K562 (cell line): ENCODE results near the gene GNAT2. TPM values are rescaled to one million over a fixed set of nuclear protein-coding genes. Genes with fewer than 3 reads are reported as not detected.
A peak's percentile ranks its signal among the peaks of the same experiment; 100 is the strongest.

ENCODE experiments used
- LCOR ChIP-seq: sonication (generic); formaldehyde crosslinking; IDR thresholded peaks from 2 replicates; pipeline ENCODE4 v1.8.0; 2022; ENCODE audit warnings: mild to moderate bottlenecking, missing genetic modification reagents
- PML ChIP-seq: IDR thresholded peaks from 2 replicates; pipeline ENCODE4 v1.6.1; 2012; ENCODE audit warnings: low read length, inconsistent platforms
- POLR3A ChIP-seq: IDR thresholded peaks from 2 replicates; pipeline ENCODE4 v1.6.1; 2011; ENCODE audit warnings: borderline replicate concordance, mild to moderate bottlenecking, moderate library complexity; ENCODE audit not compliant: insufficient read length, insufficient read depth; ENCODE audit errors: extremely low read depth
- STAG1 ChIP-seq: sonication (generic); formaldehyde crosslinking; IDR thresholded peaks from 2 replicates; pipeline ENCODE4 v1.5.0; 2020; ENCODE audit warnings: missing genetic modification reagents, borderline replicate concordance
- ZNF780A ChIP-seq: fragments of 250-450 bp; sonication (Bioruptor Pico); IDR thresholded peaks from 2 replicates; pipeline ENCODE4 v1.5.0; 2021; ENCODE audit warnings: mild to moderate bottlenecking
- polyA plus RNA-seq, 8 experiments: library from polyadenylated mRNA; depleted of rRNA in 4 of 8; stranded (reverse) in 5 of 8; unstranded in 3 of 8; fragments of >200 nt; fragmentation: Nextera tagmentation in 2 of 8; fragmentation: Illumina TruSeq in 1 of 8; extraction: Ambion mirVana in 2 of 8; extraction: Trizol in 1 of 8; gene quantifications; 2 replicates each; pipeline versions ENCODE4 v1.2.1 to v1.2.3, GENCODE V29; 2011 to 2014; ENCODE audit warnings: inconsistent platforms in 1 of 8, missing spikeins in 1 of 8
- total RNA-seq, 7 experiments: library from RNA; depleted of rRNA in 6 of 7; stranded (reverse); fragments of >200 nt in 6 of 7; fragmentation: Illumina TruSeq in 2 of 7; extraction: Trizol in 2 of 7; gene quantifications; 2 replicates each; pipeline versions ENCODE4 v1.2.1 to v1.2.3, GENCODE V29; 2011 to 2021; ENCODE audit warnings: low replicate concordance in 1 of 7
- TF ChIP-seq, protein P1 (sequence below), 2 experiments: fragments of 450-650 bp; formaldehyde crosslinking in 1 of 2; IDR thresholded peaks; 2 replicates each; pipeline versions ENCODE4 v1.4.0 to v1.6.1; 2014 to 2020; ENCODE audit warnings: mild to moderate bottlenecking in 2 of 2, borderline replicate concordance in 1 of 2, low read depth in 1 of 2
- TF ChIP-seq, protein P2 (sequence below): fragments of 450-650 bp; formaldehyde crosslinking; IDR thresholded peaks from 2 replicates; pipeline ENCODE4 v1.4.0; 2020; ENCODE audit warnings: mild to moderate bottlenecking, moderate library complexity
- TF ChIP-seq, protein P3 (sequence below): sonication (generic); formaldehyde crosslinking; IDR thresholded peaks from 2 replicates; pipeline ENCODE4 v1.8.1; 2022; ENCODE audit warnings: missing genetic modification reagents

GNAT2 gene
- total and polyA plus RNA-seq, 9 of the 15 experiments (the other 6 are each of a cell fraction or from before 2014, with no cell fraction given), result 0.06 to 0.52 (median 0.24) TPM; not detected in 1

DNA sequence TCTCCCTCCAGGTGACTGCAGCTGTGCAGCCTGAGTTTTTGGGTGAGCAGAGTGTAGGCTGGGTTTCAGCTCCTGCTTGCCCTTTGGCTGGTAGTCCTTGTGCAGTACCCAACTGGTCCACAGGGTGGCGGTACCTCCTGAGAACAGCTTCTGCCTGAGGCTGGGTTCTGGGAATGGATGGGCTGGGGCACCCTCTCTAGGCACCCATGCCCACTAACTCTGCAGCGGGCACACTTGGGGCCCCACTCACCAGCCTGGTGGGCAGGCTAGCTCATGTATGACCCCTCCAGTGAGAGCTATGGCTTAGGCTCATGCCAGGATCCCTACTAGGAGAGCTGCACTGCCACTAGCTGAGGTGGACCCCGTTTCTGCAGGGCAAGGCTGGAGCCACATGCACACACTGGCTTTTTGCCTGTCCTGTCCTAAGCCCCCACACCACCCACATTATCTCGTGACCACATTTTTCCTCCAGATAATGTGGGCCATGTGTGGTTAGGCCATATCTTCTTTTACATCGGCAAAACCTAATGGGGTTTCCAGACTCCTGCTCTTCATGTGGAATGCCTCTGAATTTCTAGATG is 21.0 kb upstream of the GNAT2 start (continued):
- TF ChIP-seq, protein P1, sequence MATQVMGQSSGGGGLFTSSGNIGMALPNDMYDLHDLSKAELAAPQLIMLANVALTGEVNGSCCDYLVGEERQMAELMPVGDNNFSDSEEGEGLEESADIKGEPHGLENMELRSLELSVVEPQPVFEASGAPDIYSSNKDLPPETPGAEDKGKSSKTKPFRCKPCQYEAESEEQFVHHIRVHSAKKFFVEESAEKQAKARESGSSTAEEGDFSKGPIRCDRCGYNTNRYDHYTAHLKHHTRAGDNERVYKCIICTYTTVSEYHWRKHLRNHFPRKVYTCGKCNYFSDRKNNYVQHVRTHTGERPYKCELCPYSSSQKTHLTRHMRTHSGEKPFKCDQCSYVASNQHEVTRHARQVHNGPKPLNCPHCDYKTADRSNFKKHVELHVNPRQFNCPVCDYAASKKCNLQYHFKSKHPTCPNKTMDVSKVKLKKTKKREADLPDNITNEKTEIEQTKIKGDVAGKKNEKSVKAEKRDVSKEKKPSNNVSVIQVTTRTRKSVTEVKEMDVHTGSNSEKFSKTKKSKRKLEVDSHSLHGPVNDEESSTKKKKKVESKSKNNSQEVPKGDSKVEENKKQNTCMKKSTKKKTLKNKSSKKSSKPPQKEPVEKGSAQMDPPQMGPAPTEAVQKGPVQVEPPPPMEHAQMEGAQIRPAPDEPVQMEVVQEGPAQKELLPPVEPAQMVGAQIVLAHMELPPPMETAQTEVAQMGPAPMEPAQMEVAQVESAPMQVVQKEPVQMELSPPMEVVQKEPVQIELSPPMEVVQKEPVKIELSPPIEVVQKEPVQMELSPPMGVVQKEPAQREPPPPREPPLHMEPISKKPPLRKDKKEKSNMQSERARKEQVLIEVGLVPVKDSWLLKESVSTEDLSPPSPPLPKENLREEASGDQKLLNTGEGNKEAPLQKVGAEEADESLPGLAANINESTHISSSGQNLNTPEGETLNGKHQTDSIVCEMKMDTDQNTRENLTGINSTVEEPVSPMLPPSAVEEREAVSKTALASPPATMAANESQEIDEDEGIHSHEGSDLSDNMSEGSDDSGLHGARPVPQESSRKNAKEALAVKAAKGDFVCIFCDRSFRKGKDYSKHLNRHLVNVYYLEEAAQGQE (IDR thresholded peaks at IDR 0.05; ENCODE audit: borderline replicate concordance), result peak; percentile 70
- TF ChIP-seq, protein P1 (CRISPR knock-in tag; IDR thresholded peaks at IDR 0.05; ENCODE audit: low read depth), result 0 out of 2 replicates have a peak, but pooled peaks have one; percentile 61
- TF ChIP-seq STAG1 (peak; percentile 77; the same call in 1 of the 2 replicates), POLR3A (no peak), LCOR (CRISPR knock-in tag) (no peak), PML (no peak), ZNF780A (CRISPR knock-in tag) (no peak)
- TF ChIP-seq, protein P2, sequence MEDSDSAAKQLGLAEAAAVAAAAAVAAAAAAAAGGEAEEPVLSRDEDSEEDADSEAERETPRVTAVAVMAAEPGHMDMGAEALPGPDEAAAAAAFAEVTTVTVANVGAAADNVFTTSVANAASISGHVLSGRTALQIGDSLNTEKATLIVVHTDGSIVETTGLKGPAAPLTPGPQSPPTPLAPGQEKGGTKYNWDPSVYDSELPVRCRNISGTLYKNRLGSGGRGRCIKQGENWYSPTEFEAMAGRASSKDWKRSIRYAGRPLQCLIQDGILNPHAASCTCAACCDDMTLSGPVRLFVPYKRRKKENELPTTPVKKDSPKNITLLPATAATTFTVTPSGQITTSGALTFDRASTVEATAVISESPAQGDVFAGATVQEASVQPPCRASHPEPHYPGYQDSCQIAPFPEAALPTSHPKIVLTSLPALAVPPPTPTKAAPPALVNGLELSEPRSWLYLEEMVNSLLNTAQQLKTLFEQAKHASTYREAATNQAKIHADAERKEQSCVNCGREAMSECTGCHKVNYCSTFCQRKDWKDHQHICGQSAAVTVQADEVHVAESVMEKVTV (CRISPR knock-in tag), result 0 out of 2 replicates have a peak, but pooled peaks have one; percentile 32
- TF ChIP-seq, protein P3, sequence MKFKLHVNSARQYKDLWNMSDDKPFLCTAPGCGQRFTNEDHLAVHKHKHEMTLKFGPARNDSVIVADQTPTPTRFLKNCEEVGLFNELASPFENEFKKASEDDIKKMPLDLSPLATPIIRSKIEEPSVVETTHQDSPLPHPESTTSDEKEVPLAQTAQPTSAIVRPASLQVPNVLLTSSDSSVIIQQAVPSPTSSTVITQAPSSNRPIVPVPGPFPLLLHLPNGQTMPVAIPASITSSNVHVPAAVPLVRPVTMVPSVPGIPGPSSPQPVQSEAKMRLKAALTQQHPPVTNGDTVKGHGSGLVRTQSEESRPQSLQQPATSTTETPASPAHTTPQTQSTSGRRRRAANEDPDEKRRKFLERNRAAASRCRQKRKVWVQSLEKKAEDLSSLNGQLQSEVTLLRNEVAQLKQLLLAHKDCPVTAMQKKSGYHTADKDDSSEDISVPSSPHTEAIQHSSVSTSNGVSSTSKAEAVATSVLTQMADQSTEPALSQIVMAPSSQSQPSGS, result no peak
